Activated CD8-positive, alpha-beta T cell treated with anti-CD3 and anti-CD28 coated beads, Interleukin-2, amount 10 ng/mL, durations not matched to agents 7 days and 5 days (primary cell): Measurements from ENCODE around the gene NLRP9. TPM values are rescaled to one million over a fixed set of nuclear protein-coding genes. Genes with fewer than 3 reads are reported as not detected.
A peak's percentile ranks its signal among the peaks of the same experiment; 100 is the strongest.

Experiments
- ATAC-seq: fragments of 150-1000 bp; cut with Tn5 transposase; one replicate; pipeline ENCODE4 v1.10.0; 2021; ENCODE audit warnings: moderate library complexity
- CTCF ChIA-PET: fragments of 350-600 bp; sonication (Branson Sonifier 250); formaldehyde crosslinking; loops from one replicate; lab custom pipeline; 2021; ENCODE audit warnings: antibody characterized with exemption; lab: Charles Lee
- POLR2A ChIA-PET: fragments of 350-600 bp; sonication (Branson Sonifier 250); formaldehyde crosslinking; loops from one replicate; lab custom pipeline; 2021; ENCODE audit warnings: antibody characterized with exemption; lab: Charles Lee
- DNase-seq: peaks from one replicate; pipeline ENCODE4 v3.0.0-alpha.2; 2020
- H3K27ac Mint-ChIP-seq: one replicate; pipeline ENCODE4 v1.8.0; 2021; ENCODE audit warnings: mild to moderate bottlenecking, mixed read lengths
- H3K27me3 Mint-ChIP-seq: one replicate; pipeline ENCODE4 v1.8.0; 2021; ENCODE audit warnings: low read depth, mixed read lengths
- H3K36me3 Mint-ChIP-seq: one replicate; pipeline ENCODE4 v1.8.0; 2021; ENCODE audit warnings: low read depth, mixed read lengths
- H3K4me1 Mint-ChIP-seq: one replicate; pipeline ENCODE4 v1.8.0; 2021; ENCODE audit warnings: low read depth, mixed read lengths
- H3K4me3 Mint-ChIP-seq: one replicate; pipeline ENCODE4 v1.8.0; 2021; ENCODE audit warnings: mild to moderate bottlenecking, mixed read lengths
- H3K9me3 Mint-ChIP-seq: one replicate; pipeline ENCODE4 v1.8.0; 2022; ENCODE audit warnings: mixed read lengths; ENCODE audit not compliant: insufficient read depth
- total RNA-seq, 2 experiments: library from RNA; stranded (reverse); gene quantifications; one replicate each; pipeline ENCODE4 v1.2.3, GENCODE V29; 2021

Gene NLRP9
- total RNA-seq, 2 experiments from 2014 or later = not detected

- ChIA-PET POLR2A (no interaction called here), CTCF (no interaction called here)
- H3K4me3 Mint-ChIP-seq = no peak overlapping the region
- peaks cover 2% of the 10 kb centered on the region for H3K4me1 Mint-ChIP-seq
- H3K9me3 Mint-ChIP-seq = no peaks in the 10 kb centered on the region
- peaks cover 39% of the 10 kb centered on the region for H3K36me3 Mint-ChIP-seq
- no peak overlapping the region for H3K27ac Mint-ChIP-seq
- H3K27me3 Mint-ChIP-seq = no peaks in the 10 kb centered on the region
- DNase-seq (no peak), ATAC-seq (no peak)
Observed at GRCh38 chr19:55700813-55701212, 37.4 kb downstream of the NLRP9 start.

DNA sequence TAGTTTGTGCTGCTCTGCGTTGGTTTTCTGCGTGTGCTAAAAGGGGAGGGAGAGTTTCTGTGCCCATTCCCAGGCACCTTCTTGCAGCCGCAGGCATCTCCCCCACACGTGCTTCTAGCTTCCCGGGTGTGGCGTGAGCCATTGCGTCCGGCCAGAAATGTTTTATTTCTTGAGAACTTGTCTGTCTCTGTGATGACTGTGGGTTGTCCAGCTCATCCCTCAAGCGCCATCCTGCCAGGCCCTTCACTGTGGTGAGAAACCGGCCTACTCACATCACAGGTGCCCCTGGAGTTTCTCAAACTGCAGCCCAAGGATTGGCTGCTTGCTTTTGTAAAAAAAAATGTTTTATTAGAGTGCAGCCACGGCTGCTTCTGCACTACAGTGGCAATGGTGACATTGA, 39.0 kb downstream of the NLRP9 start:
- Mint-ChIP-seq H3K4me1 (peaks cover 2% of the 10 kb centered on the region), H3K36me3 (peaks cover 39% of the 10 kb centered on the region), H3K4me3 (no peak overlapping the region), H3K9me3 (no peaks in the 10 kb centered on the region), H3K27ac (no peak overlapping the region), H3K27me3 (no peaks in the 10 kb centered on the region)
- ChIA-PET CTCF (no interaction called here), POLR2A (no interaction called here)
- DNase-seq (no peak), ATAC-seq (no peak)

DNA sequence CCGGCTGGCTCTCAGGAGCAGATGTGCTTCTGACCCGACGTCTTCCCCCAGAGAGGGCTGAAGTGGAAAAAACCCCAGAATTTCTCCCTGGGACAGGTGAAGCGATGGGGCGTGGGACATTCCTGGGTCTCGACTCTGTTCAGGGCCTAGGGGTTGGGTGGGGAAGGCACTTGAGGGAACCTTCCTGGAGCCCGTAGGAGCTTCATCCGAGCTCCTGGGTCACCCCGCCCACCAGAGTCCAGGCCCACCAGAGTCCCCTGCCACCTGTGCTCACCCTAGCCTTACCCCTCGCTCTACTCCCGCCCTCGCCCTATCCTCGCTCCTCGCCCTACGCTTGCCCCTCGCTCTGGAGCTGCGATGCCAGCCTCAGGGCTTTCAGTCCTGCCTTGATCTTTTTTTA, 39.9 kb downstream of the NLRP9 start:
- peaks cover 38% of the 10 kb centered on the region for H3K36me3 Mint-ChIP-seq
- H3K9me3 Mint-ChIP-seq = no peaks in the 10 kb centered on the region
- ChIA-PET CTCF (no interaction called here), POLR2A (no interaction called here)
- H3K27me3 Mint-ChIP-seq = no peaks in the 10 kb centered on the region
- peak; percentile 31 for ATAC-seq
- H3K4me1 Mint-ChIP-seq = no peaks in the 10 kb centered on the region
- no peak overlapping the region for H3K27ac Mint-ChIP-seq
- DNase-seq = no peak
- H3K4me3 Mint-ChIP-seq = no peak overlapping the region

GRCh38 chr19:55697698-55698097, 40.5 kb downstream of the NLRP9 start:
- Mint-ChIP-seq H3K4me3 (no peak overlapping the region), H3K9me3 (no peaks in the 10 kb centered on the region), H3K36me3 (peaks cover 37% of the 10 kb centered on the region), H3K4me1 (no peaks in the 10 kb centered on the region), H3K27ac (no peak overlapping the region), H3K27me3 (no peaks in the 10 kb centered on the region)
- CTCF ChIA-PET = no interaction called here
- ATAC-seq (no peak), DNase-seq (no peak)
- POLR2A ChIA-PET = no interaction called here

- Mint-ChIP-seq H3K4me1 (no peaks in the 10 kb centered on the region), H3K9me3 (no peaks in the 10 kb centered on the region), H3K27ac (no peak overlapping the region), H3K36me3 (peaks cover 37% of the 10 kb centered on the region), H3K27me3 (no peaks in the 10 kb centered on the region), H3K4me3 (no peak overlapping the region)
- ChIA-PET CTCF (no interaction called here), POLR2A (no interaction called here)
- ATAC-seq (no peak), DNase-seq (no peak)
Observed at GRCh38 chr19:55697069-55697440, 41.1 kb downstream of the NLRP9 start.

DNA sequence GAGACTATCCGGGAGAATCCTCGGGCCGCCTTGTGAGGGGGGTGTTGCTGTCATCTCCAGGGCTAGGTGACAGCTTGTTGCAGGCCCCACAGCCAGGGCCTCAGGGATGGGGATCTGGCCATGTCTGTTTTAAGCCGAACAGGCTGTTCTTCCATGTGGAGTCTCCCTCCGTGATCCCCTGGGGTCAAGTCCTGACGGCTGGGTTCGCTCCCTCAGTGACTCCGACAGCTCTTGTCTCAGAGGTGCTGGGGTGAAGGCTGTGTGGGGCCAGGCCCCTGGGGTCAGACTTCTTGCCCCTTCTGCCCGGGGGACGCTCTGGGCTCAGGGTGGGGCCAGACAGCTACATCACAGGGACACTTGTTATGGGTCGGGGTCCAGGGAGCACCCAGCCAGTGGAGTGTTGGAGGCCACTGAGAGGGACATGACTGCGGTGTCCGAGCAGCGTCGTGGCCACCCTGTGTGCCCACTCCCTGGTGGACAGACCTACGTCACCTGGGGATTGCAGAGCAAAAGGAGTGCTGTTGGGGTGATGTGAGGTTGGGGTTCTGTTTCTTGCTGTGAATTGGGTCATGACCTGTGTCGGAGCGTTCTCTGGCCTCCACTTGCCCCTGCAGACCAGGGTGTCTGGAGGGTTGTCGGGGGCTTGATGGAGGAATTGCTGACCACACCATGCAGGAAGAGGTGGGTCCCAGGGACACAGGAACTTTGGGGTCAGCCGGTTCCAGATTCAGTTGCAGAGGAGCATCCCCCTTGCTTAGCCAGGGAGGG, 41.7 kb downstream of the NLRP9 start:
- DNase-seq (no peak), ATAC-seq (no peak)
- no peaks in the 10 kb centered on the region for H3K9me3 Mint-ChIP-seq
- no peak overlapping the region for H3K4me3 Mint-ChIP-seq
- H3K36me3 Mint-ChIP-seq = peaks cover 37% of the 10 kb centered on the region
- no peaks in the 10 kb centered on the region for H3K4me1 Mint-ChIP-seq
- H3K27me3 Mint-ChIP-seq = no peaks in the 10 kb centered on the region
- no peak overlapping the region for H3K27ac Mint-ChIP-seq
- POLR2A ChIA-PET = no interaction called here
- CTCF ChIA-PET = no interaction called here

DNA sequence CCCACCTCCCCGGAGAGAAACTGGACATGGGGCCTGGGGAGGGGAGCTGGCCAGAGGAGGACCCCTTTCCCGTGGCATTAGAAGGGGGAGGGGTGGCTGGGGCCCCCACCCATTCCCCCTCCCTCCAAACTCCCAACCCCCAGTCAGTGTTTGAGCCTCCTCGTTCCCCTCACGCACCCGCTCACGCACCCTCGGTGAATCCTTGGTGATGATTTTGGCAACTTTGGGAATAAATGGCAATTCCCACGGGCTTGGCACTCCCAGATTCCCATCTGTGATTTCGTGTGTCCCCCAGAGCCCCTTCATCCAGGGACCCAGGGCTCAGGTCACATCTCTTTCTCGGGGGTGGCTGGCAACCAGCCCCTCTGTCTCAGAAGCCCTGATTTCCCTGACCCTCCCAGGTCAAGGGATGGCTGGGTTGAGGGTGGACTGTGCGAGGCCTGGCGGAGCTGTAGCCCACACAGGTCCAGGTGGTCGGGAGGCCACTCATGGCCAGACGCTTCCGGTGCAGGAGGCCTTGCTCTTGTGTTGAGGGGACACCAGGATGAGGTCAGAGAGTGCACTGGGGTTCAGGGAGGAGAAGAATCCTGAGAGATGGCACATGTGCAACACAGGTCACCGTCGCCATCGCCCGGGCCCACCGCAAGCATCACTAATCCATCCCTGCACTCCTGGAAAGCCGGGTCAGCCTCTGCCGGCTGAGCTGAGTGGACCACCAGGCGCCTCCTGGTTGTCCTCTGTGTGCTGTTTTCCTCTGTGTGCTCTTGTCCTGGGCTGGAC, 42.5 kb downstream of the NLRP9 start:
- ATAC-seq (no peak), DNase-seq (no peak)
- H3K27me3 Mint-ChIP-seq = no peaks in the 10 kb centered on the region
- H3K27ac Mint-ChIP-seq = no peak overlapping the region
- H3K4me3 Mint-ChIP-seq = no peak overlapping the region
- no peaks in the 10 kb centered on the region for H3K4me1 Mint-ChIP-seq
- no peaks in the 10 kb centered on the region for H3K9me3 Mint-ChIP-seq
- POLR2A ChIA-PET = no interaction called here
- CTCF ChIA-PET = no interaction called here
- peaks cover 37% of the 10 kb centered on the region for H3K36me3 Mint-ChIP-seq

DNA sequence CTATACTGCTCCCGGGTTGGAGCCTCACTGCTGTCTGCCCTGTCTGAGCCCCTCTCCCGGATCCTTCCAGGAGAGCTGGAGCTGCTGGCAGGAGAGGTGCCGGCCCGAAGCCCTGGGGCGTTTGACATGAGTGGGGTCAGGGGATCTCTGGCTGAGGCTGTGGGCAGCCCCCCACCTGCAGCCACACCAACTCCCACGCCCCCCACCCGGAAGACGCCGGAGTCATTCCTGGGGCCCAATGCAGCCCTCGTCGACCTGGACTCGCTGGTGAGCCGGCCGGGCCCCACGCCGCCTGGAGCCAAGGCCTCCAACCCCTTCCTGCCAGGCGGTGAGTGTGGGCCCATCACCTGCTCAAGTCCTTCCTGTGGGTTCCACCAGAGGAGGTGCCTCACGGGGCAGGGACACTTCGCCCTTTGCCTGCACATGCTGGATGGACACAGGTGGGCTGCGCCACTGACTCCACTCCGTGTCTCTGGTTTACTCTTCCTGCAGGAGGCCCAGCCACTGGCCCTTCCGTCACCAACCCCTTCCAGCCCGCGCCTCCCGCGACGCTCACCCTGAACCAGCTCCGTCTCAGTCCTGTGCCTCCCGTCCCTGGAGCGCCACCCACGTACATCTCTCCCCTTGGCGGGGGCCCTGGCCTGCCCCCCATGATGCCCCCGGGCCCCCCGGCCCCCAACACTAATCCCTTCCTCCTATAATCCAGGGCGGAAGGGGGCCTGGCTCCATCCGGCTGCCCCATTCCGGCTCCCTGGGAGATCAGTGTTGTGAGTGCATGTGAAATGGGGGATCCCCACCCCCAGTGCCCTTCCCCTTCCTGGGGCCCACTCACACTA, 43.3 kb downstream of the NLRP9 start:
- H3K4me3 Mint-ChIP-seq = no peak overlapping the region
- CTCF ChIA-PET = no interaction called here
- H3K9me3 Mint-ChIP-seq = no peaks in the 10 kb centered on the region
- no peak overlapping the region for H3K27ac Mint-ChIP-seq
- POLR2A ChIA-PET = no interaction called here
- H3K27me3 Mint-ChIP-seq = no peaks in the 10 kb centered on the region
- H3K4me1 Mint-ChIP-seq = no peaks in the 10 kb centered on the region
- DNase-seq = no peak
- H3K36me3 Mint-ChIP-seq = peaks cover 33% of the 10 kb centered on the region
- ATAC-seq = no peak

DNA sequence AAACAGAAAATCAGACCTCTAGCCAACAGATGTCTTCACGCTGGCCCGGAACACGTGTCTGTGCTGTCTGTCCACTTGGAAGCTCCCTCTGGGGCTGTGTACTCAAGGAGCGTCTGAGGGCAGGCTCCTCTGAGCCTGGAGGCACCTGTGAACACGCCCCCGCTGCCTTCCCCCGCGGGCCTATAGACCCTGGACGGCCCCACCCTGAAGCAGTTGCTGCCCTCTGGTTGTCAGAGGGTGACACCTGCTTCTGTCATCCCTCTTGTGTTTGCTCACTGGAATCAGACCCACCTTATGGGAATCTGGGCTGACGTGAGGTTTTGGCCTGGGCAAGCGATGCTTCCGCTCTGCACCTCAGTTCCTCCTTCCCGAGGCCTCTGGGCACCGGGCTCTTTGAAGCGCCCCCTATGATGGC, 44.0 kb downstream of the NLRP9 start:
- CTCF ChIA-PET = no interaction called here

GRCh38 chr19:55693336-55693974, 44.7 kb downstream of the NLRP9 start:
- Mint-ChIP-seq H3K27ac (peak overlapping the region; percentile 39), H3K4me3 (no peak overlapping the region), H3K4me1 (peaks cover 2% of the 10 kb centered on the region), H3K36me3 (peaks cover 34% of the 10 kb centered on the region), H3K9me3 (no peaks in the 10 kb centered on the region), H3K27me3 (no peaks in the 10 kb centered on the region)
- ATAC-seq = no peak
- ChIA-PET CTCF (no interaction called here), POLR2A (no interaction called here)
- no peak for DNase-seq

More for the DNA sequence above, 44.0 kb downstream of the NLRP9 start:
- no peak for ATAC-seq
- Mint-ChIP-seq H3K27ac (no peak overlapping the region), H3K27me3 (no peaks in the 10 kb centered on the region), H3K9me3 (no peaks in the 10 kb centered on the region), H3K4me1 (no peaks in the 10 kb centered on the region), H3K4me3 (no peak overlapping the region), H3K36me3 (peaks cover 35% of the 10 kb centered on the region)
- no peak for DNase-seq
- POLR2A ChIA-PET = no interaction called here

DNA sequence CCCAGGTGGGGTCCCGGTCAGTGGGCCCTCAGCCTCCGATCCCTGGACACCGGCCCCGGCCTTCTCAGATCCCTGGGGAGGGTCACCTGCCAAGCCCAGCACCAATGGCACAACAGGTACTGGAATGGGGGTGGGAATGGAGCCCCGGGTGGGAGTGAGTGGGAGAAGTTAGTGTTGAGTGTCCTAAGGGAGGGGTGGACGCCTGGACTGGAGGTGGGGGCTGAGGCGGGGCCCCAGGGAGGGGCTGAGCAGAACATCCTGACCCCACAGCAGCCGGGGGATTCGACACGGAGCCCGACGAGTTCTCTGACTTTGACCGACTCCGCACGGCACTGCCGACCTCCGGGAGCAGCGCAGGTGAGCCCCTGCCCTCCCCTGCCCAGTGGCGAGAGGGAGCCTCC, 45.5 kb downstream of the NLRP9 start:
- no peak for ATAC-seq
- POLR2A ChIA-PET = no interaction called here

More for the DNA sequence above, 45.5 kb downstream of the NLRP9 start:
- H3K4me1 Mint-ChIP-seq = peaks cover 4% of the 10 kb centered on the region
- H3K4me3 Mint-ChIP-seq = no peak overlapping the region
- no peak overlapping the region for H3K27ac Mint-ChIP-seq
- no peaks in the 10 kb centered on the region for H3K27me3 Mint-ChIP-seq
- no peak for DNase-seq
- H3K36me3 Mint-ChIP-seq = peaks cover 31% of the 10 kb centered on the region
- CTCF ChIA-PET = no interaction called here
- H3K9me3 Mint-ChIP-seq = no peaks in the 10 kb centered on the region
